ENCODE results near the gene INHBA. TPM values are rescaled to one million over a fixed set of nuclear protein-coding genes. Genes with fewer than 3 reads are reported as not detected.

The INHBA gene
- total RNA-seq, 1 donor from 2014 or later: 0.16 TPM

DNA sequence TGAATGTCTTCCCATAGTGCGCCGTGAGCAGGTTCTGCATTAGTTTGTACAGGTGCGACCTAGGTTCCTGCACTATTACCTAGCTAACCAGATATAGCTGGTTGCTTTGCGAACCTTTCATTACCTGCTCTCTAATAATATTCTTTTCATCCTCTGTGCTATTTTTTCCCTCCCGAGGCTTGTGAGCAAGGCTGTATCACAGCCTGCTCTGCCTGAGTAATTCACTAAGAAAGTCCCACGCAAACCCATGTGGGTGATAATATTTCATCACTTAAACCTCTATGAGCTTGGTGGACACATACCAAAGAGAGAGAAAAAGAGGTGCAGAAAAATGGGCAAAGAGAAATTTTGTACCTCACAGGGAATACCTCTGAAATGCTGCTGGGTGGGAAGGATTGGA lies 8.4 kb downstream of the INHBA start:
- Mint-ChIP-seq H3K36me3 (ENCODE audit: low read depth) (no peaks in the 10 kb centered on the region), H3K27me3 (peaks cover 27% of the 10 kb centered on the region), H3K27ac (no peak overlapping the region), H3K4me1 (peaks cover 8% of the 10 kb centered on the region), H3K4me3 (no peak overlapping the region), H3K9me3 (no peaks in the 10 kb centered on the region)
- intact Hi-C loops (cut with micrococcal nuclease): loop anchor here (2.0 kb wide), 1 partner anchor 64 kb away; no protein-coding TSS in a partner anchor
- TF ChIP-seq, protein P1, sequence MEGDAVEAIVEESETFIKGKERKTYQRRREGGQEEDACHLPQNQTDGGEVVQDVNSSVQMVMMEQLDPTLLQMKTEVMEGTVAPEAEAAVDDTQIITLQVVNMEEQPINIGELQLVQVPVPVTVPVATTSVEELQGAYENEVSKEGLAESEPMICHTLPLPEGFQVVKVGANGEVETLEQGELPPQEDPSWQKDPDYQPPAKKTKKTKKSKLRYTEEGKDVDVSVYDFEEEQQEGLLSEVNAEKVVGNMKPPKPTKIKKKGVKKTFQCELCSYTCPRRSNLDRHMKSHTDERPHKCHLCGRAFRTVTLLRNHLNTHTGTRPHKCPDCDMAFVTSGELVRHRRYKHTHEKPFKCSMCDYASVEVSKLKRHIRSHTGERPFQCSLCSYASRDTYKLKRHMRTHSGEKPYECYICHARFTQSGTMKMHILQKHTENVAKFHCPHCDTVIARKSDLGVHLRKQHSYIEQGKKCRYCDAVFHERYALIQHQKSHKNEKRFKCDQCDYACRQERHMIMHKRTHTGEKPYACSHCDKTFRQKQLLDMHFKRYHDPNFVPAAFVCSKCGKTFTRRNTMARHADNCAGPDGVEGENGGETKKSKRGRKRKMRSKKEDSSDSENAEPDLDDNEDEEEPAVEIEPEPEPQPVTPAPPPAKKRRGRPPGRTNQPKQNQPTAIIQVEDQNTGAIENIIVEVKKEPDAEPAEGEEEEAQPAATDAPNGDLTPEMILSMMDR (IDR thresholded peaks at IDR 0.05): no peak
- POLR2A ChIA-PET: no interaction called here
- ATAC-seq (ENCODE audit: low read depth) (no peak), DNase-seq (no peak)
- CTCF ChIA-PET: interaction anchor here (1.2 kb wide), 1 partner anchor 8 kb away, joined by 3 read pairs; the partner anchor contains the start of gene INHBA

DNA sequence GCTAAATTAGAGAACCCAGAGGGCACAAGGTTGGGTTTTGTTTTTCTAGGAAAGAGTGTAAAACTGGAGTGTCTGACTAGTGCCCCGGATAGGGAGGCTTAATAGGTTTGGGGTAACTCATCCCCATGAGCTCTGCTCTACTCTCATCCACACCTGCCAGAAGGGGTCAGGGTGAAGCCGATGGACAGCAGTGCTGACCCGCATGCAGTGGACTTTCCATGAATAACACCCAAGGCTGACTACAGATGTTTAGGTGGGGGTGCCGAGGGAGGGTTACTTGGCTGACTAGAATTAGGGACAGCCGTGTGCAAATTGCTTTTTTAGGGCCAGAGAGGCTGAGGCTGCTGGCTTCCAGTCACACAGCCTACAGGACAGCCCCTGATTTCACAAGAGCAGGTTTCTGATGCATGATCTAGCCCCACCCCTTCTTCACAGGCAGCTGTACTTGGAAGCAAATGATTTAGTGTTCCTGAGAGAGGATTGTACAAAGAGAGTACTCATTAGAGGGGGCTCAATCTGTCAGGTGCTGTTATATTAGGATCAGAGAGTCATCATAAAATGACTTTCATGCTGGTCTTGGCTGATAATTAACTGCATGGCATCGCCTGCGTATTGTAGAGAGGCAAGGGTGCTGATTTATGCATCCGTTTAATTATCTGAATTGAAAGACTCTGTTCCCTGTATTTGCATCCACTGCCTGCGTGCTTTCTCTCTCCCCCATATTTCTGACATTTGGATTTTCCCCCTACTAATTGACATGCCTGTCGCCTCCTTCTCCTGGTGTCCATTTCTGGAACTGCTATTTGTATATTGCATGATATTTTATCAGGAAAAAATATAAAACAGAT lies 9.5 kb downstream of the INHBA start:
- CTCF ChIA-PET: interaction anchor here (1.2 kb wide), 1 partner anchor 9 kb away, joined by 3 read pairs; the partner anchor contains the start of gene INHBA
- intact Hi-C loops (cut with micrococcal nuclease): no loop called here
- H3K27ac Mint-ChIP-seq: no peak overlapping the region
- H3K4me3 Mint-ChIP-seq: no peak overlapping the region
- peaks cover 23% of the 10 kb centered on the region for H3K27me3 Mint-ChIP-seq
- H3K9me3 Mint-ChIP-seq: no peaks in the 10 kb centered on the region
- DNase-seq (no peak), ATAC-seq (ENCODE audit: low read depth) (no peak)
- POLR2A ChIA-PET: no interaction called here
- no peaks in the 10 kb centered on the region for H3K36me3 Mint-ChIP-seq (ENCODE audit: low read depth)
- peaks cover 4% of the 10 kb centered on the region for H3K4me1 Mint-ChIP-seq
- TF ChIP-seq, protein P1 (IDR thresholded peaks at IDR 0.05): no peak

DNA sequence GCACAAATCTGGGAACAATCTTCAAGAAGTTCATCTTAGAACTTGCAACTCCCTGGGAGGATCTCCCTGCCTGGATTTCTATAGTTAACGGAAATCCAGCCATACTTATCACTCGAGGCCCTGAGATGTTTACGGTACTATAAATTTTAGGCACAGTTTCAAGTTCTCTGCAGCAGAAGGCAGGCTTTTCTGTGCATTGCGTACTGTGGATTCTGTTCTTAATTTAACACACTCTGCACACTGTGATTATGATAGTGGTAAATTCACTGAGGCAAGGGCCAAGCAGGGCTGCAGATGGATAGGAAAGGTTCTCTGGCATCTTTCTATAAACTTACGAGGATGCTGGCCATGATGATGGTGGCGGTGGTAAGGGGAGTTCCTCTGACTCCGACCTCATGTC lies 10.6 kb downstream of the INHBA start:
- DNase-seq (no peak), ATAC-seq (ENCODE audit: low read depth) (no peak)
- Mint-ChIP-seq H3K9me3 (no peaks in the 10 kb centered on the region), H3K4me1 (peaks cover 4% of the 10 kb centered on the region), H3K36me3 (ENCODE audit: low read depth) (no peaks in the 10 kb centered on the region), H3K27ac (no peak overlapping the region), H3K4me3 (no peak overlapping the region), H3K27me3 (peaks cover 18% of the 10 kb centered on the region)
- TF ChIP-seq, protein P1 (IDR thresholded peaks at IDR 0.05): no peak
- ChIA-PET CTCF (no interaction called here), POLR2A (no interaction called here)
- intact Hi-C loops (cut with micrococcal nuclease): no loop called here

DNA sequence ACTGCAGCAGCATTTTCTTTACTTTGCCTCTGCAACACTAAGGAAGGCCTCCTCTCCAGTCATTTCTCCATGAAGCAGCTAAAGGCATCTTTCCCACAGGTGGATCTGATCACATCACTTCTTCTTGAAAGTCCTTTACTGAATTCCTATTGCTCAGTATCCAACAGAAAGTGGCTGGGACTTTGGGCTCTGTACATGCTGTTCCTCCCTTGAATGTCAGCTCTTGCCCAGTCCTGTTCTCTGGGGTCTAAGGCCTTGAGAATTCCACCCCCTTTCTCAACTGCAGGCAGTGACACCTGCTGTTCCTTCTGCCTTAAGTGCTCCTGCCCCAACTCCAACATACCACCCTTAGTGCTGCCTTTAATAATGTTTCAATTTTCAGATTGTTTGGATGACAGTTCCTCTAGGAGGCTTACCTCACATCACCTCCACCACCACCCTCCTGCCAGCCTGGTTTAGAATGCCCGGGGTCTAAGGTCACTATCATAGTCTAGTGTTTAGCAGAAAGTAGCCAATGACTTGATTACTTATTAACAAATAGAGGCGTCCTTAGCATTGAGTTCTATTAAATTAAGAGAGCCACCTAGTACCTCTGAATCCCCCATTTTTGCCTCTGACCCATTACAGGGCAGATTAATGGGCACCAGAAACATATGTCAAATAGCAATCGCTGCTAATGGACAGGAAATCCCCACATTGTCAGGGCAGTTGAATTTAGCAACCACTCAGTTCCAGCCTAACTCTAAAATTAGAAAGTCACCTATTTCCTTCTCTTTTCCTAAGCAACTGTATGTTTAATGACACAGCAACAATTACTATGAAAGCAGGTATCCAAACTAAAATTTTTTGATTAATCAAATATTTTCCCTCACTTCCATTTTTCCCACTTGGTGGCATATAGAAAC lies 11.4 kb downstream of the INHBA start:
- H3K27ac Mint-ChIP-seq: no peak overlapping the region
- no peak overlapping the region for H3K4me3 Mint-ChIP-seq
- intact Hi-C loops (cut with micrococcal nuclease): no loop called here
- ATAC-seq (ENCODE audit: low read depth): no peak
- DNase-seq: no peak
- H3K4me1 Mint-ChIP-seq: peaks cover 3% of the 10 kb centered on the region
- CTCF ChIA-PET: no interaction called here
- peaks cover 15% of the 10 kb centered on the region for H3K27me3 Mint-ChIP-seq
- no peaks in the 10 kb centered on the region for H3K9me3 Mint-ChIP-seq
- TF ChIP-seq, protein P1 (IDR thresholded peaks at IDR 0.05): no peak
- POLR2A ChIA-PET: no interaction called here
- H3K36me3 Mint-ChIP-seq (ENCODE audit: low read depth): no peaks in the 10 kb centered on the region

DNA sequence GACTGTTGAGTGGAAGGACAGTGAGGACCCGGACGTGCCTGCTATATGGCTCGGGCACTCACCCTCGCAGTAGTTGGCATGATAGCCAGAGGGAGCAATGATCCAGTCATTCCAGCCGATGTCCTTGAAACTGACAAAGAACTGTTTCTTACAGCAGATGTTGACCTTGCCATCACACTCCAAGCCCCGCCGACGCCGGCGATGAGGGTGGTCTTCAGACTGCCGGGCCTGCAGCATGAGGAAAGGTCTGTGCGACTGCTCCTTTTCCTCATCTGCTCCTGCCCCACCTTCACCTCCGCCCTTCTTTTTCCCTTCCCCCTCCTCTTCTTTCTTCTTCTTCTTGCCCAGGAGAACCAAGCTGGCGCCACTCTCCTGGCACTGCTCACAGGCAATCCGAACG lies 13.1 kb downstream of the INHBA start:
- Mint-ChIP-seq H3K4me1 (peaks cover 5% of the 10 kb centered on the region), H3K36me3 (ENCODE audit: low read depth) (no peaks in the 10 kb centered on the region), H3K27ac (no peak overlapping the region), H3K4me3 (no peak overlapping the region), H3K27me3 (peaks cover 3% of the 10 kb centered on the region), H3K9me3 (no peaks in the 10 kb centered on the region)
- POLR2A ChIA-PET: no interaction called here
- TF ChIP-seq, protein P1 (IDR thresholded peaks at IDR 0.05): no peak
- intact Hi-C loops (cut with micrococcal nuclease): no loop called here
- CTCF ChIA-PET: no interaction called here
- no peak for ATAC-seq (ENCODE audit: low read depth)
- no peak for DNase-seq

All from activated B cell treated with CpG ODN at 0.5 μM for 24 hours (primary cell).